CD4-positive, alpha-beta T cell treated with Interleukin-12 subunit alpha and Interleukin-12 subunit beta, for 1 hour (primary cell): ENCODE measurements around the gene PDE4D.

Experiments
- DNase-seq: peaks from one replicate; pipeline ENCODE4 v3.0.0-alpha.2; 2020

The PDE4D gene

DNA sequence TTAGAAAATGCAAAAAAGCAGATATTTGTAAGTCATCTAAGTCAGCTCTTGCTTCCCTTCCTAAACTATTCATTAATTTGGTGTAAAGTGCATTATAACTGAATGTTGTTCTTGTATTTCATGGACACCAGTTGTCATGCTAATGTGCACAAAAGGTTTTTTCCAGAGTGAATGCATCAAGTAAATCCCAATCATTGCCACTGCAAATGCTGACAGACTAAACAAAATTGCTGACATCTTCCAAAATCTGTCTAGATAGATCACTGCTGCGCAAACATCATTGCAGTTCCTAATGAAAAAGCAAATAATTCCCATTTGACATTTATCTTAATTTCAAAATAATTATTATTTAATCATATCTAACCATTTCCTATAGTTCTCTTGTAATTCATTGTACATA lies 161.7 kb downstream of the PDE4D start:
- DNase-seq = no peak

DNA sequence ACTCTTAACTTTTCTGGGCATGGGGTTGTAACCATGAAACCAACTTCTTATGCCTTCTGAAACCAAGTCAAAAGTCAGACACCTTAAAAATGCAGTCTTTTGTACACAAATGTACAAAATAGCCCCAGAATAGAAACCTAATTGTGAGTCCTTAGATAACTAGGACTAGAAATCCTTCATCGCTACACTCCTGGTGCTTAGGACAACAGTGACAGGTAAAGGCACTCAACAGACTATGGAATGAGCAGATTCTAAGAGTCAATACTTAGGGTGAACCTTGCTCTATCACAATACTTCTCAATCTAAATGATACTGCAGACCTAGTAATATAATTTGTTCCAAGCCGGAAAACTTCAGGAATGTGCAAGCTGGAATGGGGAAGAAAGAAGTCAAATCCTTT lies 163.7 kb downstream of the PDE4D start:
- no peak for DNase-seq

DNA sequence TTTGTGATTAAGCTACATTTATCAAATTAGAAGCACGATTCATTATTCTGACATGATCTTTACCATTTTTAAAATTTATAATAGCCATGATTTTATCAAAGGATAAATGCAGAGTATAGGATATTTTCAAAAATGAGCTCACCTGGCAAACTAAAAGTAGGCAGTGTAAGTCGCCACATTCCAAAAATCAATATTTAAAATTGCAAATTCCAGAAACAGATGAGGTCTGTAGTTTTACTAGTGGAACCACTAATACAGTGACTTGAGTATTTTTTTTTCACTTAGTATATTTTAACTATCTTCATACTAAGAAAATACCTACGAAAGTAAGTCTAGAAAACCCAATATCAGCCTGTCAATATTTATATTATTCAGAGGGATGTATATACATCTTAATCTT lies 164.2 kb downstream of the PDE4D start:
- DNase-seq = no peak

DNA sequence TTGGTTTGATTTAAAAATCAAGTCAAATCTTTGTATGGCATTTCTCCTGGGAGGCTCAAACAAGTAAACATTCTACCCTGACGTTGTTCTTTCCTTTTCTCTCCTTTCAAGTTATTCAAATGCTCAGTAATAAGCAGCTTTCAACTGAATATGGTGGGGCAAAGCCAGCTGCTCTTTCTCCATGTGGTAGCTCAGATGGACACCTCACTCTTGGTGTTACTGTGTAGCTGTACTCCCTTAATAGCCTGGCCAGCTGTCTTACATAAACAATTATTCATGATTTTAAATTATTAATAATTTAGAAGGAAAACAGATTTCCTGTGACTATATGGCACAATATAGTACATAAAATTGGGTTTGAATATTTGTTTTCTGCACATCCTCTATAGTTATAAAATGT lies 165.2 kb downstream of the PDE4D start:
- DNase-seq = no peak

DNA sequence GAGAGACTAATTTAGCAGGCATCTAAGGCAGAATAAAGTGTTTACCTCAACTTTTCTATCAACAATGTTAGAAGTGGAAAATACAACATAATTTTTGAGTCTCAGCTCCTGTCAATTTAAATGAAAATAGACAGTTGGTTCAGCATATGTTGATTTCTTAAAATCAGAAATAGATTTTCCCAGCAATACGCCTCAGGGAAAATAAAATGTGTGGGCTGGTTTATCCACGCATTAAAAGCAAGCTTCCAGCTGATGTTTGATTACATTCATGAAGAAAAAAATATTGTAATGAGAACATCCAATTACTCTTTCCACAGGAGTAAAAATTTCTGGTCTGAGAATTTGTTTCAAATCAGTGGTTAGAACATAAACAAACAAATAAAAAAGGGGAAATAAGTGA lies 166.3 kb downstream of the PDE4D start:
- DNase-seq = no peak

DNA sequence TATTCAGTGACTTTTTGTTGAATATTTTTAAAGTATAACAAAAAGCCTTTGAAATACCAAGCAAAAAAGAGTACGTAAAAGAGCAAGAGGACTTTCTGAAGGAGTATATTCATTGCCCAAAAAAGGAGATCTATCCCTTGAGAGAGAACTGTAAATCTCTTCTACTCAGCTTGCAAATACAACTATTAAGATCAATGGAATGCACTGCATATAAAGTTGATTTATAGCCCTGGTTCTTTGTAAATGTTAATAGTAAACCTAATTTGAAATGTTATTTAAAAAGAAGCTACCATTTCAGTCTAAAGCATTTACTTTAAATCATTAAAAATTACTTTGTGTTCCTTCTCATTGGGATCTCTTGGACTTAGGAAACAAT lies 168.1 kb downstream of the PDE4D start:
- no peak for DNase-seq

DNA sequence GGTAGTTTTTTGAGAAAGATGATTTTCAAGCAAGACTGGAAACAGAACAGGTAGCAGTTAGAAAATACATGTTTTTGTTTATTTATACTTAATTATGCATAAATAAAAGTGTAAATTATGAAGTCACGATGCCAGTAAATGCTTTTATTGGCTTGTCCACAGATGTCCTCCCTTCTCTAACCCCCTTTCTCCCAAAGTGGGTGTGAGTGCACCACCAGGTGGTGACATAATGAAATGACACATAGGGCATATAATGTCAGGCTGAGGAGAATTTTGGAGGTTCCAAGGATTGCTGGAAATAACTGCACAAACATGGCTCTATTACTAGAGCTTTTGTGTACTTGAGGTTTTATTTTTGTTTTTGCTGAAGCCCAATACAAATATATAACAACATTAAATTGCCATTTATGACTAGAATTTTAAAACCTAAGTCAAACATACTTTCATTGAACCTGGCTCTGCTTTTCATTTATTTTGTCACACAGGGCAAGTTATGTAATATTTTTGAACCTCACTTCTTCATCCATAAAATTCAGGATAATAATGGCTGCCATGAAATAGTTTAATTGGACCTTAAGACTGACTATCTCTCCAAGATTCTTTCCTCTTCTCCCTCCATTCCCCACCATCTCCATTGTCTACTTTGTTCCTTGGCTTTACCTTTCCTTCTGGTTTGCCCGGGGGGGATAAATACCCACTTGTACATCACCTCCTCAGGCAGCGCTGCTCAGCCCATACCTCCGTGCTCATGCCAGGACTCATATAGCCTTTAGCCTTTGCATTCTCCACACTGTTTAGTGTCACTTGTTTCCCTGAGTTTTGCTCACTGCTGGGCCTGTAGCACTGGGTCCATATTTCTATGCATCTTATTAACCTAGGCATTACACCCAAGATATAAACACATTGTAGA lies 168.8 kb downstream of the PDE4D start:
- DNase-seq = peak; percentile 4

DNA sequence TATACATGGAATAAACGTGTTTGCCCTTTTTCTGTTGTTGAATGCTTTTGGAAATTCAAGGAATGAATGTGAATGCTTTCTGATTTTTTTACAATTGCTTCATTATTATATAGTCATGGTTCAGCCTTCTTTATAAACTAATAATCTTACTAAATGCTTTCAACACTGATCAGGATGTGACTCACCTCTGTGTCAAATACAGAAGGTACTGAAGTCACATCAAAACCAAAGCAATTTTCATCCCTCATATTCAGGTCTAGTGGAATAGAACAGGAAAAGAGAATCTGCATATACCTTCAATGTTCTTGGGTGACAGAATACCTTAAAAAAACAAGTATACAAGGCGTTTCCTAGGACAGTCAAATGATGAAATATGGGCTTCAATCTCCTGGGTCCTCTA lies 170.7 kb downstream of the PDE4D start:
- no peak for DNase-seq

DNA sequence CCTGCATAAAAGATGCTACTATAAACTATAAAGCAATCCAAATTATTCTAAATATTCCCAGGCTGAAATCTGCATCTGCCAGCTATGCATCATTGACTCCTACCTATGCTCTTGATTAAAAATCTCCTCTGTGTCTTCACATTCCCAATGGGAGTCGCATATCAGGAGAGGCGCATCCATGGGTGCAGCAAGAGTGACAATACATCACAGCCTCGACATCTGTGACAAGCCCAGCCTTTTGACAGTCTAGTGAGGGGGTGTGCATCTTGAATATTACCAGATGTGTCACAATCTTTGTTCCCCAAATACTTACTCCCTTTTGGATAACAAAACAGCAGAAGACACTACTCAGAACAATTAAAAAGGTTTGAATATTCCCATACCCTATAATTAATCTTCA lies 171.8 kb downstream of the PDE4D start:
- no peak for DNase-seq

DNA sequence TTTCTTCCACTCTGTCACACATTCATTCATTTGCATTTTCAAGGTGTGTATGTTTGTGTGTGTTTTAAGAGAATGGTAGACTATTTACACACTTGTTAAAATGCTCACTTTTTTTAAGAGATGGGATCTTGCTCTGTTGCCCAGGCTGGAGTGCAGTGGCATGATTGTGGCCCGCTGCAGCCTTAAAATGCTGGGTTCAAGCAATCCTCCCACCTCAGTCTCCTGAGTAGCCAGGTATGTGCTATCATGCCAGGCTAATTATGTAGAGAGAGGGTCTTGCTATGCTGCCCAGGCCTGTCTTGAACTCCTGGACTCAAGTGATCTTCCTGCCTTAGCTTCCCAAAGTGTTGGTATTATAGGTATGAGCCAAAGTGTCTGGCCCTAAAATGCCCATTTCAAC lies 173.5 kb downstream of the PDE4D start:
- no peak for DNase-seq

DNA sequence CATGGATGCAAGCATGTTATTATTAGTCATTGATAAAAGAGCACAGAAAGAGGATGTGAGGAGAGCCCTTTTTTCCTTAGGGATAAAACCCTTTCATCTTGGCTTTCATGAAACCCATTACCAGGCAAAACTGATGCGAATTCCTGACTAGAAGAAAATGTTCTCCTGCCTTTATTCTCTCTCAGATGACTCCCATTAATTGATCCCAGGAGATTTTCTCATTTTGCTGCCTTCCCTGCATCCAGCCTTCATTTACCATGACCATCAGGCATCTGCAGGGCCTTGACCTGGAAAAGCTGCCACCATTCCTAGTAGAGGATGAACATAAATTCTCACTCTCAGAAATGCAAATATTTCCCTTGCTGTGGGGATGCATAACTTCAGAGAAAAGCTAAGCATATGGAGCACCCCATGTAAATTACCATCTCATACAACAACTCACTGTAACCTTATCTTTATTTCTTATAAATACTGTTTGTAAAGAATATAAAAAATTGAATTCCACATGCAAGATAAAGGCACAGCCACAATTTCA lies 176.5 kb downstream of the PDE4D start:
- no peak for DNase-seq

DNA sequence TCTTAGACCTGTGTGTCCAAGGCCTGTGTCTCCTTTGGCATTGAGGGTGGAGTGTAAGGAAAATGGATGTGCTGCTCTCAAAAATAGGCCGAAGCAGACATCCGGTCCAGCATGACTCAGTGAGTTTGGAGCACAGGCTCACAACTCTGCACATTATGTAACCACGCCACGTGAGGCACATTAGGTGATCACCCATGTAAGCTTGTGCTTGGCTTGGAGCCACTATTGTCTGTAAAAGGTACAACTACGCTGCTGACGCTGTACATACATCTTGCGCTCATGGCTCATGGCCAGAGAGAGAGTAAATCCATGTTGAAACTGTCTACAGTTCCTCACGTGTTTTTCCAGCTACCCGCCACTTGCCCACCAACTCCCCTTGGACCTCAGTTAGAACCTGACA lies 177.5 kb downstream of the PDE4D start:
- DNase-seq = no peak

DNA sequence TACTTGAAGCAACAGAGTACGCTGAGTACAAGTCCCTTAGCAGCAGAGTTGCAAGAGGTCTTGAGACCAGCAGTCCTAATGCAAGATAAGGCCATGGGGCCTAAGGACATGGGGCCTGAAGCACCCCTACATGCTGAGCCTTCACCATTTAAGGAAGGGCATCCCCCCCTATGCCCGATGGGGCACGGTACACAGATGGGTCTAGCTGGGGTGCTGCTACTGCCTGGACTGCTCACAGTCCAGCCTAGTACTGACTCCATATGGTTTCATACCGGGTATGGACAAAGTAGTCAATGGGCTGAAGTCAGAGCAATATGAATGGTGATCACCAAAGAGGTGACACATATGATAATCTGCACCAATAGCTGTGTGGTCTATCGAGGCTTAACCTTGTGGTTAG lies 178.3 kb downstream of the PDE4D start:
- DNase-seq = no peak

DNA sequence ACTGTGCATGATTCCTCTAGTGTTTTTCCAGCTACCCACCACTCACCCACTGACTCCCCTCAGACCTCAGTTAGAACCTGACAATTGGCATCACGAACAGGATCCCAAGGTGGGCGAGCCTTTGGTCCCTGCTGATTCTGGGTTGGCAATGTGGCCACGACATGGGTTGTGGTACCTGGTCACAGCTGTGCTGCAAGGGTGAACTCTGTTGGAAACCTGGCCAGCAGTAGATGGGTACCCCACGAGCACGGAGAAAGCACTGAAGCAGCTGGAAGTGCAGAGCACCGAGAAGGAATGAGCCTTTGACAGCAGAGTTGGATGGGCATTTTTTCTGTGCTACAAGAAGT lies 180.1 kb downstream of the PDE4D start:
- DNase-seq = no peak

DNA sequence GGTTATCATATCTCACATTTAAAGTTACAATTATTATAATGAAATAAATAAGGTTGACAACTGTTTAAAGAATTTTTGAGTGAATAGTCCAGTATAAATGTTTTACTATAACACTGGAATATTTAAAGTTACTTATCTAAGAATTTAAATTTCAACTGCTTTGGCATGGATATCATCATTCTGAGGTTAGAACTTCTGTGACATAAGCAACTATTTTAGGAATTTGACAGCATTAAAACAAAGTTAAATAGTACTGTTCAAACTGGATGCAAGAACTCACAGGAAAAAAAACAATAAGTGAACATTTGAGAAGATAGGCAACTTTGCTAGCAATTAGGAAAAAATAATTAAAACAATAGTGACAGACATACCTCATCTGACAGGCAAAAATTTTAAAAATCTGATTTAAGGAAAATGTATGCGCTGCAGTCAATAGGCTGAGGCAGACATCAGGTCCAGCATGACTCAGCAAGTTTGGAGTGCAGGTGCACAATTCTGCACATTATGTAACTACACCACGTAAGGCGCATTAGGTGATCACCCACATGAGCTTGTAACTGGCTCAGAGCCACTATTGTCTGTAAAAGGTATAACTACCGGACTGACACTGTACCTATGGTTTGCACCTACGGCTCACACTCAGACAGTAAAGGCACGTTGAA lies 180.6 kb downstream of the PDE4D start:
- DNase-seq = peak; percentile 12

DNA sequence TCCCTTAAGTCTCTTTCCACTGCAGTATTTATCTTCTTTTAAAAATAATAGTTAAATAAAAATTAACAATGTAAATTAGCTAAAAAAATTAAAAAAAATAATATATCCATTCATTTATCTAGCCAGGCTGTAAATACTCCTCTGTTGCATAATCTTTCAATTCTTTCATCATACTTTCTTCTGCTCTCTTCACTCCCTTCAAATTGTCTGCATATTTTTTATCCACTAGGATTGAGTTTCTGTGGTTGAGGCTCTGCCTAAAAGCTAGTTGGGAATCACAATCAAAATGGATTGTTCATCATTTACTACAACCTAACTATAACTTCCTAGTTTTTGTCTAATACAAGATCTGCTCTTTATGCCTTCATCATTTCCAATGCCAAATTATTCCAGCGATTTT lies 182.2 kb downstream of the PDE4D start:
- DNase-seq = no peak

DNA sequence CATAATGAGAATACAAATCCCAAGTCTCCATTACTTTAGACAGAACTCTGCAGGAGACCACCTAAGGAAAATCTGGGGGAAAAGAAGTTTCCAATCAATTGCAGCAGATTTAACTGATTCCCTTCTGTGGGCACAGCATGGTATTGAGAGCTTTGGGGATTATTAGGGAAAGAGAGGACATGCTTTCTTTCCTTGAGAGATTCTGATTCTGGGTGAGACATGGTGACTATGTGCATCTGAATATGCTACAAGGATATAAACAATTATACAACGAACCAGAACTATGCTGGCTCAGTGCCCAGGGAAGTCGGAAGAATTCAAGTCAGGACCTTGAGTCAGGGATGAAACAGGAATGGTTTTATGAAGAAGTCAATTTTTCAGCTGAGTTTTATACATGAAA lies 183.7 kb downstream of the PDE4D start:
- no peak for DNase-seq

DNA sequence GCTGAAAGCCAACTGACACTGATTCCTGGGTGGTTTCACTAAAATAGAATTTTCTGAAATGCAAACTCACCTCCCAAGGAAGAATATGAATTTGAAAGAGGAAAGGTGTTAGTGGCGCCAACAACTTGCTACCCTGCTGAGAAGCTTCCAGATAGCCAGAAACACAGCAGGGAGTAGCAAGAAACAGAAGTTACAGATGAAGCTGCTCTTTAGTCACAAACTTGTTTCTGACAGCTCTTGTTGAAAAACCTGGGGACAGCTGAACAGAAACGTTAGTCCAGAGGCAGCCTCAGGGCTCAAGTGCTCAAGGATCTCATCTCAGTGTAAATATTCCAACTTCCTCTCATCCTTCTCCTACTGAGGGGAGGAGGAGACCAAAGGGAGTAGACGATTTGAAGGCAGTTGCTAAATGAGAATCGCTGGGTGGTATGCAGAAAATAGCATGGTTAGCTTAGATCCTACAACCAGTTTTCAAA lies 184.1 kb downstream of the PDE4D start:
- no peak for DNase-seq

DNA sequence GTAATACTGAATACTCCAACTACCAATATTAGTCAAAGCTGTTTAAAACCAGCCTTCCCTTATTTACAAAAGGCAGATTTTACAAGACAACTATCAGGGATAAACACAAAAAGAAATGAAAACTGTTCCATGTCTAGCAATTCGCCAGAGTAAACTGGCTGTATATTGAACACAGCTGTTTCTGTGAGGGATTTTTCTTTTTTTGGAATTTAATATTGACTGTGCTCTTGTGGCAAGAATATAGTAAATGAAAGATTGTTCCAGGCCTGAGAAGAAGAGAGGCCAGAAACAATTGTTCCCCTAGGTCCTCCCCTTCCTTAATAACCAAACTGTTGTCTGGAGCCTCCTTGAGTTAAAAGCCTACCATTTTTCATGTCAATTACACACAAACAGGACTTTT lies 188.6 kb downstream of the PDE4D start:
- DNase-seq = no peak

DNA sequence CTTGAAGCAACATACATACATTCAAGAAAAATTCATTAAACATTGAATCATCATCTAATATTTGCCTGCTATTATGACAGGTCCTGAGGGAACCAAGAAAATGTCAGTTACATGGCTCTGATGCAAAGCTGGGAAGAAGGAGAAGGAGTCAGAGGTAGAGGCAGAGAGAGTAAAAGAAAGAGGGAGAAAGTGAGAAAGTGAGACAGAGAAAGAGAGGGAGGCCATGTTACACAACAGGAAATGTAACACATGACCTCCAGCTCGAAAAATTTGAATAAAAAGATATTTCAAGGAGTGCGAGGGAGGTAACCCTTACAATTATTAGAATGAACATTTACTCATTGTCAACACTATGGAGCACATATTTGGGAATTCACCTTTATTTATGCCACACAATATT lies 189.7 kb downstream of the PDE4D start:
- no peak for DNase-seq

DNA sequence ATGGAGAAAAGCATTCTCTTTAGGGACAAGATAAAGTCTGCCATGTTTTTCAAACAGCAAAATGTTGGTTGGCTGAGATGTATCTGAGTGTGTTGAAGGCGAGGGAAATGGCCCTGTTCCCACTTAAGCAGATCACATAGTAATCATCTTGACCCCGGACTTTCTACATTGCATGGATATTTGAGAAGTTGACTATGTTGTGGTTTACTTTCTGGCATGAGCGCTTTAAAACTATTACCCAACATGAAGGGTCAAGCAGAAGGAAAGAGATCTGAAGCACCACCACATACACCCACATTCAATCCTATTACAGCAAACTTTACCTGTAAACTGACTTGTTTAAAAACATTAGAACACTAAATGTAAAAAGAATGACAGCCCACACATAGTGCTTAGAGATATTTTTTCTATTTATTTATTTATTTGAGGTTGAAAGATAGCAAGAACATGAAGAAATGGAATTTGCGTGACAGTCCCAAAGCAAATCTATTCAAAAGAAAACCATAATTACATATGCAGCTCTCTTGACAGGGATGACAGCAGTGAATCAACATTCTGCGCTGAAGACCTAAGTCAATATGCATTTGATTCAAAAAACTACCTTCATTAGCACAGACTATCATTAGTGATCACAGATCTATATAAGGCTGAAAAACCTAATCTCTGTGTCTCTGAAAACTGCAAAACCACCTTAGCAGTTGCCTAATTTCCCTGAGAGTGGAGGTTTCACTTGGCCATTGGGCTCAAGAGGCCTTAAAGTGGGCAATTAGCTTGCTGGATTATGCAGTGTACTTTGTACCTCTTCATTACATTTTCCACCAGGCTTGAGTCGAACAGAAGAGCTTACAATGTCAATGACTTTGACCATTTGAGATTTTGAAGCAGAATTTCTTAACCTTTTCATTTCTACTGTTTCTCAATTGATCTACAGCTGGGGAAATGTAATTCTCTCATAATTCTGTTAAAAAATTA lies 195.0 kb downstream of the PDE4D start:
- no peak for DNase-seq

DNA sequence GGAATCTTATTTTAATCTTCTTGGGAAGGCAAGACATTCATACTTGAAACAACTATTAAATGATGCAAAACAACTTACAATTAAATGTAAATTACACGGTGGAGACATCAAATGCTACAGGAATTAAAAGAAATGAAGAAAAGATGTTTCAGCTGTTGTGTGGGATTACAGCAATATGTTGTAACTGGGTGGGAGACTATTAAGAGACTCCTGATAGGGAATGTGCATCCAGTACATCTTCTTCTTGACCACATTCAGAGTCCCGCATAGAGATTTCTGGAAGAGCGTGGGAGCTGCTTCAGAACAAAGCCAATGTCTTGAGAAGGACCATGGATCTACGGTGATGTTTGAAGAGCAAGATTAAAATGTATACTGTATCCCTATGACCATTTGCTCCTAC lies 199.1 kb downstream of the PDE4D start:
- no peak for DNase-seq
